Stimulated activated CD8-positive, alpha-beta memory T cell treated with anti-CD3 and anti-CD28 coated beads, Interleukin-12 subunit alpha, Interleukin-12 subunit beta, amount 100 ng/mL, for 24 hours (primary cell): ENCODE measurements around the gene SLC25A34.
"Not testable (repeated sequence)": the region's sequence is repeated elsewhere in the genome, so short reads cannot be mapped to it uniquely, and the experiment has no call there.

ENCODE experiments used
- DNase-seq: peaks from one replicate; pipeline ENCODE4 v3.0.0-alpha.2; 2020; ENCODE audit errors: extremely low read depth

The SLC25A34 gene

DNA sequence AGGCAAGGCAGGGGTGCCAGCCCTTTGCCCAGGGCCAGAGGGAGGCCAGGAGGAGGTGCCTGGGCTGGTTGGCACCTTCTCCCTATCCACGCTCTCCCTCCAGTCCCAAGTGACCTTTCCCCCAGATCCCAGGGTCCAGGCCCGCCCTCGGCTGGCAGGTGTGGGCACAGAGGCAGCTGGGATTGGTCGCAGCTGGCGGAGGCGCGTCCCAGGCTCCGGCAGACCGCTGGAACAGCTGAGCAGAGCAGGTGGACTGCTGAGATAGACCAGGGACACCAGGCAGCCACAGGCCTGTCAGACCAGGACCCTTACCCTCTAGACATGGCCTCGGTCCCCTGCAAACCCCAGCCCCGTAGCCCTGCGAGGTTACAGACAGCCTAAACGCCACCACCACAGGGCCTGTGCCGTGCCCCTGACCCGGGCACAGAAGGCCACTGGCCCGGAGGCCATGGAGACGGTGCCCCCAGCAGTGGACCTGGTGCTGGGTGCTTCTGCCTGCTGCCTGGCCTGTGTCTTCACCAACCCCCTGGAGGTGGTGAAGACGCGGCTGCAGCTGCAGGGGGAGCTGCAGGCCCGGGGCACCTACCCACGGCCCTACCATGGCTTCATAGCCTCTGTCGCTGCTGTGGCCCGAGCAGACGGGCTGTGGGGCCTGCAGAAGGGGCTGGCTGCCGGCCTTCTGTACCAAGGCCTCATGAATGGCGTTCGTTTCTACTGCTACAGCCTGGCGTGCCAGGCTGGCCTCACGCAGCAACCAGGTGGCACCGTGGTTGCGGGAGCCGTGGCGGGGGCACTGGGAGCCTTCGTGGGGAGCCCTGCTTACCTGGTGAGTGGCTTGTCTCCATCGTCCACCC is at the start of gene SLC25A34:
Gene SLC25A34 (plus strand): TSS at position 221 of the 854 bp plus-strand sequence. CDS start 228 bp downstream, at position 449.
- no peak for DNase-seq

DNA sequence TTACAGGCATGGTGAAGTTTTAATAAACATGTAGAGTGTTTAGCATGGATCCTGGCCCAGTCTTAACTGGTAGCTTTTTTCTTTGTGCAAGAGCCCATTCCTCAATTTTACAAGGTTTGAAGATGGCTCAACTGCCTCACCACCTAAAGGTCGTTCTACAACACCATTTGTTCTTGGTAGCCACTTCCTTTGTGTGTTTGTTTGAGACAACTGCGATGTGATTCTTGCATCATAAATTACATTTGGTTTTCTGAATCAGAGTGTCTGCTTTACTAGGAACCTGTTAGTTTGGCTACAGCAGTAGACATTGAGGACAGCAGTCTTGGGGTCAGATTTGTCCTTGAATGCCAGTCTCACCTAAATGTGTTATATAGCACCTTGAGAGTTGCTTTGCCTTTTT is 48.6 kb upstream of the SLC25A34 start:
- no peak for DNase-seq

DNA sequence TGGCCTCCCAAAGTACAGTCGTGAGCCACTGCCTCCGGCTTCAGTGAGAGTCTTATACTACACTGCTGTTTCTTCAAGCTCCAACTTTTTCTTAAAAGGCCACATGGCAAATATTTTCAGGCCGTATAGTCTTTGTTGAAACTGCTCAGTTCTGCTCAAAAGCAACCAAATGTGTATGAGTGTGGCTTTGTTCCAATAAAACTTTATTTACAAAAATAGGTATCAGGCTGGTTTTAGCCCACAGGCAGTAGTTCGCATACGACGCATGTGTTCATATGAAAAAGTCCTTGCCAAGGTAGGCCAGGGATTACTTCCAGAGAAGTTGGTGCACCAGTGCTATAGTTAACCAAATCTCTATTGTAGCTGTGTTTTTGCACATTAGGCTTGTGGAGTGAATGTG is 45.7 kb upstream of the SLC25A34 start:
- DNase-seq, result no peak

DNA sequence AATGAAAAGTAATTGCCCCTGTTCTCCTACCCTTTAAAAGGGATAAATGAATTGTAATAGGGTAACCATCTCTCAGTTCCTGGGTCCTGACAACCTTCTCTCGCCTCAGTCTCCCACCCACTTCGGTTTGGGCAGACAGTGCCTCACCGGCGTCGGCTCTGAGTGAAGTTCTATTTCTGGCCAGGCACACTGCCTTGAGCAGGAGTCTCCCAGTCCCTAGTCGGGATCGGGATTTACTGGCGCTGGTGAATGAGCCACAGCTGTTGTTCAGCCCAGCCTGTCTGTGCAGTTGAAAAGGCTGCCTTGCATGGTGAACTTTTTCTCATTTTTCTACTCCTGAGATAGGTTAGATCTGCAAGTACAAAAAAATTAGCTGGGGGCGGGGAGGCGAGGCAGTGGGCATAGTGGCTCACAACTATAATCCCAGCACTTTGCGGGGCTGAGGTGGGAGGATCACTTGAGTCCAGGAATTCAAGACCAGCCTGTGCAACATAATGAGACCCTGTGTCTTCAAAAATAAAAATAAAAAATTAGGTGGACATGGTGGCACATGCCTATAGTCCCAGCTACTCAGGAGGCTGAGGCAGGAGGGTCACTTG is 44.5 kb upstream of the SLC25A34 start:
- DNase-seq, result no peak

DNA sequence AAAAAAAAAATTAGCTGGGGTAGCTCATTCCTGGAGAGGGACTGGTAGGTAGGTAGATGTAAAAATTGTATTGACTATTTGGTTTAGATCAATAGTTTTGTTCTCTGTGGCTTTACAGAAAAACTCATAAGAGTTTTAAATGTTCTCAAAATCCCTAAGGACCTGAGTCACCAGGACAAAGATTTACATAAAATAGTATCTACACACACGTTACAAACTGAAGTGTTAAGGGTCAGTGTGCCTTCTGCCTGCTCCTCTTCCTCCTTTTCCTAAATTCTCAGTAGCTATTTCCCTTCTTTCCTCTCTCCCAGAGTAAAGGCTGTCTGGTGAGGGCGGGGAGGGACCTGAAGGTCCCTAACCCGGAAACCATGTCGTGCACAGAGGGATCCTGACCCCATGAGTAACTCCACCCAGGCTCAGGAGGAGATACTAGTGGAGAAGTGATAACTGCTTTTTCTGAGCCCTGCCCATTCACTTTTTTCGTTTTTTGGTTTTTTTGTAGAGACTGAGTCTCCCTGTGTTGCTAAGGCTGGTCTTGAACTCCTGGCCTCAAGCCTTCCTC is 43.9 kb upstream of the SLC25A34 start:
- no peak for DNase-seq

DNA sequence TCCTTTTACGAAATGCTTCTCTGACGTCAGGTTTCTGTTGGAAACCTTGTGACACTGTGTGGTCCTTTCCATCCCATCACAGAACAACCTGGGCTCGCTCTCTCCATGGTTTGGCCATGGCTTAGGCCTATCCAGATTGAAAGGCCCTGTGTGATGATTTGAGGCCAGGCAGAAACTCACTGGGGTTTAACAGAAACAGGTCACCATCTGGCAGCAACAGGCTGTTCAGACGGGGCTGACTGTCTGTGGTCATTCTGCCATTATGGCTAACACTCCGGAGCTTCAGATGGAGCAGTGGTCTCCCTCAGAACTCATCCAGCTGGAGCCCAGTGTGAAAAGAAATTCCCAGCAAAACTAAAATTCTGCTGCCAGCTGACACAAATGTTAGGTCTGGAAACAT is 42.7 kb upstream of the SLC25A34 start:
- no peak for DNase-seq

DNA sequence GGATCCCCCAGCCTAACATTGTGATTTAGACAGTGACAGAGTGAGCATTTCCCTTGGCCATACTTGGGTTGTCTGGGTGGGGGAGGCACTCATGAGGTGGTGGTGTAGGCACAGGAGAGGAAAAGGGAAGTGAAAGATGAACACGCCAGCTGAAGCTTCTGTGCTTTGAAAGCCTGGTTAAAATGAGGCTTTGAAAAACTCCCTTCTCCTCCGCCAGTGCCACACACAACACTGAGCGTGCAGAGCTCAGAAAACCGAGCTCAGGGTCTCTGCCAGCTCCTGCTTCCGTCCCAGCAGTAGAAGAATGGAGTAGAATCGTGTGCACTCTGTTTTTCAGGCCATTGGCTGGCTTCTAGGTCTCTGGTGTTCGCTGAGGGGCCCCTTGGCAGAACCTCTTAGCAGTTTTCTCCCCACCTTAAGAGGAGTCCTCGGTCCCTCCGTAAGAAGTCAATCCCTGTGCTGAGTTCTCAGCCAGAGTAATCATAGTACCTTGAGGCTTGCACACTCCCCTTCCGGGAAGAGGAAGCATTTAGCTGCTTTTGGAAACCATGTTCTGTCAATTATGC is 39.0 kb upstream of the SLC25A34 start:
- no peak for DNase-seq

DNA sequence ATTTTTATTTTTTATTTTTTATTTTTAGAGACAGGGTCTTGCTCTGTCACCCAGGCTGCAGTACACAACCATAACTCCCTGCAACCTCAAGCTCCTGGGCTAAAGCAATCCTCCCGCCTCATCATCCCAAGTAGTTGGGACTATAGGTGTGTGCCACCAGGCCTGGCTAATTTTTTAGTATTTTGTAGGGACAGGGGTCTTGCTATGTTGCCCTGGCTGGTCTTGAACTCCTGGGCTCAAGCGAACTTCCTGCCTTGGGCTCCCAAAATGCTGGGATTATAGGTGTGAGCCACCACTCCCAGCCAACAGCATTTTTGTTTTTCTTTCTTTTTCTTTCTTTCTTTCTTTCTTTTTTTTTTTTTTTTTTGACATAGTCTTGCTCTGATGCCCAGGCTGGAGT is 37.9 kb upstream of the SLC25A34 start:
- no peak for DNase-seq

DNA sequence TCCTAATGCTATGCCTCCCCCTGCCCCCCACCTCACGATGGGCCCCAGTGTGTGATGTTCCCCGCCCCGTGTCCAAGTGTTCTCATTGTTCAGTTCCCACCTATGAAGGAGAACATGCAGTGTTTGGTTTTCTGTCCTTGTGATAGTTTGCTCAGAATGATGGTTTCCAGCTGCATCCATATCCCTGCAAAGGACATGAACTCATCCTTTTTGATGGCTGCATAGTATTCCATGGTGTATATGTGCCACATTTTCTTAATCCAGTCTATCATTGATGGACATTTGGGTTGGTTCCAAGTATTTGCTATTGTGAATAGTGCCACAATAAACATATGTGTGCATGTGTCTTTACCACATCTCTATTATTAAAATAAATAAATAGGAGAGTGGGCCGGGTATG is 36.7 kb upstream of the SLC25A34 start:
- not testable (repeated sequence) for DNase-seq

DNA sequence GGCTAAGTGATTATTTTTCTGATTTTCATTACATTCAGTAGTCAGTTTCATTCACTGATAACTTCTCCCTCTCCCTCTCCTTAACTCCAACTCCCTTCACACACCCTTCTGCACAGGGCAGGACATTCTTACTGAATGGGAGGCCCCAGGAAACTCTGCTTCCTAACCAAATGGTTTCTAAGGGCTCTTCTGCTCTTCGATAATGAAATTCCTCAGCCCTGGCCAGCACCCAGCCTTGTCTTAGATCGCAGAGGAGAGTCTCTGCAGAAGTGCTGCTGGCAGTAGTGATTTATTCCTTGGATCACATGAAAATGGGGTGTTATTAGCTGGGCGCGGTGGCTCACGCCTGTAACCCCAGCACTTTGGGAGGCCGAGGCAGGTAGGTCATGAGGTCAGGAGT is 35.5 kb upstream of the SLC25A34 start:
- DNase-seq, result no peak

DNA sequence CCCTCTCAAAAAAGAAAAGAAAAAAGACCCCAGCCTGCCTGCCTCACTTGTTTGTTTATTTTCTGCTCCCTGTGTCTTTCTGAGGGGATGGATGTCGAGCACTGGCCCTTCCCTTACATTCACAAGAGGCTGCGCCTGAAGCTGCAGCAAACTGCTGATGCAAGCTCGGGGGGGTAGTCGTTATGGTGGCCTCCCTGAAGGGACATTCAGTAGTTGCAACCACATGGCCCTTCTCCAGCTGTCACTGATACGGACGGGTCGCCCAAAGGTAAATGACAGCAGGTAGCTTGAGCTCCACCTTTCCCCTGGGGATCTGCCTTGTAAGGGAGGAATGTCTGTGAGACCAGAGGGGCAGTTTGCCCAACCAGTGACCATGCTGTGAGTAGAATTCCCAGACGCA is 34.3 kb upstream of the SLC25A34 start:
- DNase-seq, result no peak

DNA sequence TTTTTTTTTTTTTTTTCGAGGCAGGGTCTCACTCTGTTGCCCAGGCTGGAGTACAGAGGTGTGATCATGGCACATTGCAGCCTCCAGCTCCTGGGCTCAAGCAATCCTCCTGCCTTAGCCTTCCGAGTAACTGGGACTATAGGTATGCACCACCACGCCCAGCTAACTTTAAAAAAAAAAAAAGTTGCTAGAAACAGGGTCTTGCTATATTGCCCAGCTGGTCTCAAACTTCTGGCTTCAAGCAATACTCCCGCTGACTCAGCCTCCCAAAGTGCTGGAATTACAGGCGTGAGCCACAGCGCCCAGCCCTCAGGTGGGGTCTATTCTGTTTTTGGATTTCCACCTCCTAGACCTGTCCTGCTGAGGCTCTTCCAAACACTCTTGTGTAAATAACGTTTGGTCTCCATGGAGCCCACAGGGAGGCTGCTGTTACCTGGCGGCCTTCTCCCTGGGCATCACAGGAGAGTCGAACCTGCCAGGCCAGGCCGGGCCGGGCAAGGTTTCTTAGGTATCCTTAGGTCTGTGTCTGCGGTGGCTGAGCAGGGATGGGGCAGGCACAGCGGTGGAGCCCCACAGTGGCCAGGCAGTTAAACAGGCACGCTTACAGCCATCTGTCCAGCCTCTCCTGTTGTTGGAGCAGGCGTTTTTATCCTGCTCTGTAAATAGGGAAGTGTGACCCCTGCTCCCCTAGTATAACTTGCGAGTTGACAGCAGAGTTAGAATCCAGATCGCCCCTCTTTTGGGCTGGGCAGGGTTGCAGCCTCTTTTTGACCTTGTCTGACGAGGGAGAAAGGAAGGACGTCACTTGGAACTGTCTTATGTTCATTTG is 33.1 kb upstream of the SLC25A34 start:
- DNase-seq, result no peak

DNA sequence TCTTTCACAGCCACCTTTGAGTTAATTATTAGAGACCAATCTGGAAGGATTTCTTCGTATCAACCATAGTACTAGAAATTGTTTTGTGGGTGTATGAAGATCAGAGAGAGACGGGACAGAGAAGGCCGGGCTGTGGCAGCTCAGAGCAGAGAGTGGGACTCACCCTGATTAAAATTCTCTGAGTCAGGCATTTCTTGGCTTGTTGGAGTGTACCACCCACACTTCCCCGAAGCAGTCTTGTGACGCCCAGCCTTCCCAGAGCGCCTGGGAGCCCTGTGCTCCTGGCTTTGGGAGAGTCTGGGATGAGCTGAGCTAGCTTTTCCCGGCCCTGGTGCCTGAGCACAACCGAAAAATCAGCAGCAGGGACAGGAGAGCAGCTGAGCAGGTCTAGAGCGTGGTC is 32.5 kb upstream of the SLC25A34 start:
- no peak for DNase-seq

DNA sequence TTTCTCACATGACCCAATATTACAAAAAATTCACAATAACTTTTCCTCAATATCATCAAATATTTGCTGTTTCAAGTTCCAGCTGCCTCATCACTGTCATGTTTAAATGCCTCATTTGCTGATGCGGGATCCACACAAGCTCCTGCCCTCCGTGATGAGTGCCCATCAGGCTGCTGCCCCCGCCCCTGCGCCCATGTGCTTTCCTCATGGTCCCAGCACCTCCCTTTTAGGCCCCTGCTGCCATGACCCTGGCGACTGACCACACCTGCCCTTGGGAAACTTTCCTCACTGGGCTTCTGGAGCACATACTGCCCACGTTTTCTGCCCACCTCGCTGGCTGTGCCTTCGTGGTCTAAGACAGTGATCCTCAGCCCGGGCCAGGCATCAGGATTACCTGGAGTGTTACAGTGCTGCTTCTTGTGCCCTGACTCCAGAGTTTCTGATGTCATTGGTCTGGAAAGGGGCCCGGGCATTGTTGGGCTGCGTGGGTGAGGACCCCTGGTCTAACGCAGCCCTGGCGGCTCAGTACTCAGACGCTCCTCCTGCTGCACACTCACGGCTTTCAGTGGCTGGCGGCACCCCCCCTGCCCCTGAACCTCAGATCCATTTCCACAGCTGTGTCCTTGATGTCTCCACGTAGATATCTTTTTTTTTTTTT is 31.4 kb upstream of the SLC25A34 start:
- no peak for DNase-seq

DNA sequence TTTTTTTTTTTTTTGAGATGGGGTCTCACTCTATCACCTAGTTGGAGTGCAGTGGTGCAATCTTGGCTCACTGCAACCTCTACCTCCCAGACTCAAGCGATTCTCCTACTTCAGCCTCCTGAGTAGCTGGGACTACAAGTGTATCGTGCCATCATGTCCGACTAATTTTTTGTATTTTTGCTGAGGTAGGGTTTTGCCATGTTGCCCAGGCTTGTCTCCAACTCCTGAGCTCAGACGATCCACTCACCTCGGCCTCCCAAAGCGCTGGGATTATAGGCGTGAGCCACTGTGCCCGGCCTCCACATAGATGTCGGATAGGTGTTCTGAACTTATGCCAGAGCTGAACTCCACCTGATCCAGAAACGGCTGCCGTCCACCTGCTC is 30.9 kb upstream of the SLC25A34 start:
- no peak for DNase-seq

DNA sequence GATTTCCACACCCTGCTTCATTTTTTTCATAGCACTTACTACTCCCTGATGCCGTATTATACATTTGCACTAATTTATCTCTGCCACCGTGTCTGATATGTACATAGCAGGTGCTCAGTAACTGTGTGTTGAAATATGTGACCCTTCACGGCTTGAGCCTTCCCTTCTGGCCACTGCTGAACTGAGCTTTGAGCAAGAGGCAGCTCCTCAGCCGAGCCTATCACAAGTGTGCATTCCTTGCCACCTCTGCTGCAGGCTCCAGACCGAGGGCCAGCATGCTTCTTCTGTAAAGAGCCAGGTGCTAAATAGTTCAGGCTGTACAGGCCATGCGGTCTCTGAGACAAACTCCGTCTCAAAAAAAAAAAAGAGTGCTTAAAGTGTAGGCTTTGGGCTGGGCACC is 29.3 kb upstream of the SLC25A34 start:
- DNase-seq, result no peak

DNA sequence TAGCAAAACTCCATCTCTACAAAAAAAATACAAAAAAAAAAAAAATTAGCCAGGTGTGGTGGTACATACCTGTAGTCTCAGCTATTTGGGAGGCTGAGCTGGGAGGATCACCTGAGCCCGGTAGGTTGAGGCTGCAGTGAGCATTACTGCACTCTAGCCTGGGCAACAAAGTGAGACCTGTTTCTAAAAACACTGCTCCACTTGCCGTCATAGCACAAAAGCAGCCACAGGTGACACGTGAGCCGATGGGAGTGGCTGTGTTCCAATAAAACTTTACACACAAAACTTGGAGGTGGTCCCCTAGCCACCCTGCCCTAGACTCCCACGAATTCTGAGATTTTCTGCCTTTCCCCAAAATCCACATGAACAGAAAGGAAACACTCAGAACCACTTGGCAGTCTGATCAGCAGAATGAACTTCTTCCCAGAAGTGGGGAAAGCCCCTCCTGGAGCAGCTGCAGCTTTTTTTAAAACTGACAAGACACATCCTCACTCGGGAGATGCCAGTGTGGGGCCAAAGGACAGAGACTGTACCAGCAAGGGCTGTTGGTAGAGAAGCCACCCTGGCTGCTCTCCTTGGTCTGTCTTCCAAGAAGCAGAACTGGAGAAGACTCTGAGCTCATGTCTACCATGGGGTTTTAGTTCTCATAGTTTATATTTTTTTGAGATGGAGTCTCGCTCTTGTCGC is 28.7 kb upstream of the SLC25A34 start:
- DNase-seq, result no peak

DNA sequence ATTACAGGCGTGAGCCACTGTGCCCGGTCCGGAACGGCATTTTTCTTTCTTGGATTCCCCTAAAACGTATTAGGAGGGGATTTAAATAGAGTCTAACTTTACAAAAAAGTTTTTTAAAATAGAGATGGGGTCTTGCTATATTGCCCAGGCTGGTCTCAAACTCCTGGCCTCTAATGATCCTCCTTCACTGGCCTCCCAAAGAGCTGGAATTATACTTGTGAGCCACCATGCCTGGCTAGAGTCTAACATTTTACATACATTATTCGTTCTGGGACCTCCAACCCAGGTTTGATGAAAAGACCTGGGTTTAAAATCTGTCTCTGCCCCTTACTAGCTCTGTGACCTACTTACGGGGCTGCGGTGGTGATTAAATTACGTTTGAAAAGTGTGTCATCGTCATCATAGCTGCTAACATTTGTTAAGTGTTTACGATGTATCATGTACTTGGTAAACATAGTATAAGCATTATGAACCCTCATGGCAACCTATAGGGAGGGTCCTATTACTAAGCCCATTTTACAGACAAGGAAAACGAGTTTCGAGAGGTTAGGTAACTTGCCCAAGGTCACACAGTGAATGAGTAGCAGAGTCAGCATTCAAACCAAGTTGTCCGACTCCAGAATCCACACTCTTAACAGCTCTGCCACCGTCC is 27.4 kb upstream of the SLC25A34 start:
- DNase-seq, result no peak

DNA sequence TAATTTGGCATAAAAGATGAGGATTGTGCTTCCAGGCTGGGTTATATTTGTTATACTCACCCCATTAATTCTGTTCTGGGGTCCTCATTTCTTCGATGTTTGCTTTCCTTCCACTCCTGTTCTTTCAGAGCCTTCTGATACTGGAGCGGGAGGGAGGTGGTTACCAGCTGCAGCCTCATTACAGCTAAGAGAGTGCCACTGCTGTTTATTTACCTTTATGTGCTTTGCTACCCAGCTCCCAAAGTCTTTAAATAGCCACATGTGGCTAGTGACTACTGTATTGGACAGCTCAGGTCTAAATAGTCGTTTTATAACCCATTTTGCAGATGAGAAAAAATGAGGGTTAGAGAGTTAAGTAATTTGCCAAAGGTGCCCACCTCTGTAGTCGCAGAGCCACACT is 26.8 kb upstream of the SLC25A34 start:
- DNase-seq, result no peak

DNA sequence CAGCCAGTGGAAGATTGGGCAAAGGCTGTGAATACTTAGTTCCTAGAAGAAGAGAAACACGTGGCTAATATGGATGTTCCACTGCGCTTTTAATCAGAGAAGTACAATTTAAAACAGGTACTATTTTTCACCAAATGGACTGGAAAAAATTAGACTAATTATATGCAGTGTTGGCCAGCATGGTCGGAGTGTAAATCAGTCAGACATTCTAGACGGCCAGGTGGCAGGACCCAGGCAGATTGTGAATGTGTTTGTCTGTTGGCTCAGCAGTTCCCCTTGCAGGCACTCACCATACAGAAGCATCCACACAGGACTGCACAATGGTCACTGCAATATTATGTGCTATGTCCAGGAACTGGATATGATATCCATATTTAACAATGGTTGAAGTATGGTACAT is 23.9 kb upstream of the SLC25A34 start:
- DNase-seq, result no peak
